Measurements from ENCODE around the gene KCNC4.

Gene KCNC4

DNA sequence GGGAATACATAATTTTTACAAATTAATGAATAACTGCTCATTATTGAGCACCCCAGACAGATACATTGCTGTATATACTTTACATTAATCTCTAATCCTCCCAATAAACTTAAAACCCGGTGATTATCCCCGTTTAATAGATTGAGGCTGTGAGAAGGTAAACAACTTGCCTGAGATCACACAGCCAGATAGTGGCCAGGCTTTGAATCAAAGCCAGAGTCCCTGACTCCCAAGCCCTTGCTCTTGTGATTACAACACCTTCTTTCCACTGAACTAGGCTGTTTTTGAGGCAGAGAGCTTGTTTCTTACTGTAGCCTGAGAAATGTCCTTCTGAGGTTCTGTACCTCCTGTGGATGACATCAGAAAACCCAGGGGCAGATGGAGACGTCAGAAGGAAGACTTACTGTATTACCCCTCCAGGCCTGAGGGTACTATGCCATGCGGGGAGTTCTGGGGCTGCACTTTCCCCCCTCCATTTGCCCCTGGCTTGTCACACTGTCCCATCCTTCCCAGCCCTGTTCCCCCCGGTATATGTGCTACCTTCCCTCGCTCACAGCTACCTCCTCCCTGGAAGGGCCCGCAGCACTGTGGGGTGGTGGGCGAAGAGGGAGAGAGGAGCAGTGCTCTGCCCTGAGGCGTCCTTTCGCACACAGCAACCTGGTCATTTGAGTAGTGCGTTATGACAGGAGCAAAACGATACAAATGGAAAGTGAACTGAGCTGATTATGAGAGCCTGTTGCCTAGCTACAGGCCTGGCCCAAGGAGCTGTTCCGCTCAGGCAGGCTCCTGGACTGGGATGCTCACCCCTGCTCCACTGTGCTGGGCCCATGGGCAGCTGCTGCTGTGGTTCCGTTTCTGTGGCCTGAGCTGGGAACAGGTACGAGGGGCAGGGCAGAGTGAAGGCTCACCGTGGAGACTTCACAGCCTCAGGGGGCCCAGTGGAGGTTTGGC lies 4.6 kb downstream of the KCNC4 start:
- peaks cover 34% of the 10 kb centered on the region for H3K27me3 ChIP-seq (replicated peaks)
- H3K4me3 ChIP-seq (ENCODE audit: low read depth, low read length), result no peak overlapping the region
- no peak for DNase-seq
- no peaks in the 10 kb centered on the region for H3K36me3 ChIP-seq (replicated peaks)
- TF ChIP-seq, protein P1, sequence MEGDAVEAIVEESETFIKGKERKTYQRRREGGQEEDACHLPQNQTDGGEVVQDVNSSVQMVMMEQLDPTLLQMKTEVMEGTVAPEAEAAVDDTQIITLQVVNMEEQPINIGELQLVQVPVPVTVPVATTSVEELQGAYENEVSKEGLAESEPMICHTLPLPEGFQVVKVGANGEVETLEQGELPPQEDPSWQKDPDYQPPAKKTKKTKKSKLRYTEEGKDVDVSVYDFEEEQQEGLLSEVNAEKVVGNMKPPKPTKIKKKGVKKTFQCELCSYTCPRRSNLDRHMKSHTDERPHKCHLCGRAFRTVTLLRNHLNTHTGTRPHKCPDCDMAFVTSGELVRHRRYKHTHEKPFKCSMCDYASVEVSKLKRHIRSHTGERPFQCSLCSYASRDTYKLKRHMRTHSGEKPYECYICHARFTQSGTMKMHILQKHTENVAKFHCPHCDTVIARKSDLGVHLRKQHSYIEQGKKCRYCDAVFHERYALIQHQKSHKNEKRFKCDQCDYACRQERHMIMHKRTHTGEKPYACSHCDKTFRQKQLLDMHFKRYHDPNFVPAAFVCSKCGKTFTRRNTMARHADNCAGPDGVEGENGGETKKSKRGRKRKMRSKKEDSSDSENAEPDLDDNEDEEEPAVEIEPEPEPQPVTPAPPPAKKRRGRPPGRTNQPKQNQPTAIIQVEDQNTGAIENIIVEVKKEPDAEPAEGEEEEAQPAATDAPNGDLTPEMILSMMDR (IDR thresholded peaks at IDR 0.05; ENCODE audit: low read depth, low read length, missing control alignments), result no peak
- in situ Hi-C loops (cut with HindIII; ENCODE audit: low pct_ligation_motif_present, low sequenced_read_pairs), result loop anchor here (25.0 kb wide), 1 partner anchor 98 kb away; no protein-coding TSS in a partner anchor
- H3K27ac ChIP-seq, result no peak overlapping the region

DNA sequence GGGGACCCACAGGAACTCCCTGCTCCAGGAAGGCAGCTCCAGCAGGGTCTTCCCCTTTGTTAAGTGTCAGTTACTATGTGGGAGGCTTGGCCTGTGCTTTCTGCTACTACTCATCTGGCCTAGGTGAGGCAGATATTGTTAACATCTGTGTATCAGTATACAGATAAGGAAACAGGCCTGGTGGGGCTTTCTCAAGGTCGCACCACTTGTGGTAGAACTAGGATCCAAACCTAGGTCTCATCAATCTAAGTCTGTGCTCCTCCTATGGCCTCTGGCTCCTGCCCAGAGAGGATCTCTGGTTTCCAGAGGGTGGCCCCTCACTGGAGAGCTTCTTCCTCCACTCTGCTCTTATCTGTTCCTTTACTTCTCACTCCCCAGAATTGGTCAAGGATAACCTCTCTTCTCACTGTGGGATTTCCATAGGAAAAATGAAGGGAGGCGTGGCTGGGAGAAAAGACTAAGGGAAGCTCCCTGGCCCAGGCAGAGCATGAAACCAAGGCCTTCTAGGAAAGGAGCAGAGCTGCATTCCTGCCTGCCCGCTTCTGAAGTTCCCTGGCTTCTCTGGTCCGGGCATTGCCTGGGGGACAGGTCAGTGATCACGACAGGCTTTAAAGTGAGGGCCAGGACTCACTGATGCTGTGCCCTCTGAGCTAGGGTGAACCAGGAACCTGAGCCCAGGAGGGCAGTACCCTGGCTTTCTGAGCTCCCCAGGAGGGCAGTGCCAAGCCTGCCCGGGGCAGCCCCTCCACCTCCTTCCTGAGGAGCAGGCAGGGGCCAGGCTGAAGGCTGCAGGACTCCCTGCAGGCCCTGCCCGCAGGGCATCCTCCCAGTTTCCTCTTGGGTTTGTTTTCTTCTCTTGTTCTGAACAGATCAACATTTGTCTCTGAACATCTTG lies 5.8 kb downstream of the KCNC4 start:
- DNase-seq, result no peak
- peaks cover 26% of the 10 kb centered on the region for H3K27me3 ChIP-seq (replicated peaks)
- no peak overlapping the region for H3K4me3 ChIP-seq (ENCODE audit: low read depth, low read length)
- no peaks in the 10 kb centered on the region for H3K36me3 ChIP-seq (replicated peaks)
- in situ Hi-C loops (cut with HindIII; ENCODE audit: low pct_ligation_motif_present, low sequenced_read_pairs), result loop anchor here (25.0 kb wide), 1 partner anchor 96 kb away; no protein-coding TSS in a partner anchor
- no peak overlapping the region for H3K27ac ChIP-seq
- TF ChIP-seq, protein P1 (IDR thresholded peaks at IDR 0.05; ENCODE audit: low read depth, low read length, missing control alignments), result no peak

DNA sequence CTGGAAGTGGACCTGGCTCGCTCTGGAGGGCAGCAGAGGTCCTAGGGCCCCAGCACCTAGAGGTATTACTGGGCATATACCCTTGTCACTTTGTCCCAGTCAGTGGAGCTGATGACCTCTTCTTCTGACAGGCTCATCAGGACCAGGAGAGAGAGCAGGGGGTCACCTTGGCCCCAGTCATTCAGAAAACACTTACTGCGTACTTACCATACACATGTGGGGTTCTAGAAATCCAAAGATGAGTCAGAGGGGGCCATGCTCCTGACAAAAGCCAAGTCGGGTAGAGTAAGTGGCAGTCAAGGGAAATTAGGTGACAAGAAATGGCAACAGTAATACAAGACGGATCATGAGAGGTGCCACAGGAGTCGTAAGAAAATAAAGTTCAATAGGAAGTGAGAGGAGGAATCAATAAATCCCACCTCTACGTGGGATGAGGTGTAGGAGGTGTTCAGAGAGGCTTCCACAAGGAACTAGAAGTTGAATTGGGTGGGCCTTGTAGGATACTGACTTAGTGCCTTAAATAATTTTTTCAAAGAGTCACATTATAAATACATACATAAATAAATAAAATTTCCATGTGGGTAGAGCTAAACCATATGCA lies 6.8 kb downstream of the KCNC4 start:
- no peak overlapping the region for H3K4me3 ChIP-seq (ENCODE audit: low read depth, low read length)

DNA sequence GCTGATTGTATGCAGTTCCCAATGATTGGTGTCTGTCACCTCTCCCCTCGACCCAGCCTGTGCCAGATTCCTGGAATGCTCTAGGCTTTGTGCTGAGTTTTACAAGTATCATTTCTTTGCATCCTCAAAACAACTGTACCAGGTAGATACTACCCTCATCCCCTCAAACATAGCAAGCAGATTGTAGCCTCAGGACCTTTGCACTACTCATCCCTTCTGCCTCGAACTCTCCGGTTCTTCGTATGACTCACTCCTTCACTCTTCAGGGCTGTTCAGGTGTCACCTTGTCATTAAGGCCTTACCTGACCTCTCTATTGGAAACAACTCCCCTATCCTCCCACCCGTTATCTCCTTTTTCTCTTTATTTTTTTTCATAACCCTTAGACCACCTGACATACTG lies 8.0 kb downstream of the KCNC4 start:
- Histone ChIP-seq H3K27me3 (replicated peaks) (peaks cover 6% of the 10 kb centered on the region), H3K27ac (no peak overlapping the region), H3K36me3 (replicated peaks) (no peaks in the 10 kb centered on the region), H3K4me3 (ENCODE audit: low read depth, low read length) (no peak overlapping the region)
- in situ Hi-C loops (cut with HindIII; ENCODE audit: low pct_ligation_motif_present, low sequenced_read_pairs), result loop anchor here (25.0 kb wide), 1 partner anchor 94 kb away; no protein-coding TSS in a partner anchor
- TF ChIP-seq, protein P1 (IDR thresholded peaks at IDR 0.05; ENCODE audit: low read depth, low read length, missing control alignments), result no peak
- no peak for DNase-seq

More for the DNA sequence above, 6.8 kb downstream of the KCNC4 start:
- TF ChIP-seq, protein P1 (IDR thresholded peaks at IDR 0.05; ENCODE audit: low read depth, low read length, missing control alignments), result no peak
- DNase-seq, result no peak
- H3K27me3 ChIP-seq (replicated peaks), result peaks cover 16% of the 10 kb centered on the region
- H3K27ac ChIP-seq, result no peak overlapping the region
- no peaks in the 10 kb centered on the region for H3K36me3 ChIP-seq (replicated peaks)
- in situ Hi-C loops (cut with HindIII; ENCODE audit: low pct_ligation_motif_present, low sequenced_read_pairs), result loop anchor here (25.0 kb wide), 1 partner anchor 95 kb away; no protein-coding TSS in a partner anchor

DNA sequence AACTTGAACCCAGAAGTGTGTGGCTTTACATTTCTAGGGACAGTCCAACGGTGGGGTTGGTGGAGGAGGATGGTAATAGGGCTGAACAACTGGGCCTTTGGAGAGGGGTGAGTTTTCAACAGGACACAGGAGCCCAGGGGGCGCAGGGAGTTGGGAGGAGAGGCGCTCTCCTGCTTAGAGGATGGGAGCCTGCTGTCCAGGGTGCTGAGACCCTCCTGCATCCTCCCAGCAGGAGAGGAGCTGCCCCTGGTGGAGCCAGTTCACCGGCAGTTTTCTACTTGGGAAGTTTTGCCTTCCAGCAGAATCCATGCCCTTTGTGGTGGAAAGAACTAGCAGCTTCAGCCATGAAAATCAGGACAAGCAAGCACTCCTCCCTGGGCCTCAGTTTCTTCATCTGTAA lies 8.6 kb downstream of the KCNC4 start:
- Histone ChIP-seq H3K27me3 (replicated peaks) (peaks cover 2% of the 10 kb centered on the region), H3K36me3 (replicated peaks) (no peaks in the 10 kb centered on the region), H3K27ac (no peak overlapping the region), H3K4me3 (ENCODE audit: low read depth, low read length) (no peak overlapping the region)
- DNase-seq, result no peak
- in situ Hi-C loops (cut with HindIII; ENCODE audit: low pct_ligation_motif_present, low sequenced_read_pairs), result loop anchor here (25.0 kb wide), 1 partner anchor 94 kb away; no protein-coding TSS in a partner anchor
- TF ChIP-seq, protein P1 (IDR thresholded peaks at IDR 0.05; ENCODE audit: low read depth, low read length, missing control alignments), result no peak

All from brain microvascular endothelial cell (primary cell).